GM19438 (cell line): ENCODE measurements around the gene SLC2A13.

Source experiments
- ATAC-seq: cut with Tn5 transposase; IDR thresholded peaks from one replicate; pipeline ENCODE4 v1.9.1; 2021; ENCODE audit warnings: low read depth; ENCODE audit not compliant: unreplicated experiment

SLC2A13 gene

GRCh38 chr12:40105515-40106201 is at the start of gene SLC2A13:
TSS of gene SLC2A13 (minus strand) at chr12:40106081. CDS start at chr12:40105808, 273 bp downstream.
- ATAC-seq = peak; percentile 68

DNA sequence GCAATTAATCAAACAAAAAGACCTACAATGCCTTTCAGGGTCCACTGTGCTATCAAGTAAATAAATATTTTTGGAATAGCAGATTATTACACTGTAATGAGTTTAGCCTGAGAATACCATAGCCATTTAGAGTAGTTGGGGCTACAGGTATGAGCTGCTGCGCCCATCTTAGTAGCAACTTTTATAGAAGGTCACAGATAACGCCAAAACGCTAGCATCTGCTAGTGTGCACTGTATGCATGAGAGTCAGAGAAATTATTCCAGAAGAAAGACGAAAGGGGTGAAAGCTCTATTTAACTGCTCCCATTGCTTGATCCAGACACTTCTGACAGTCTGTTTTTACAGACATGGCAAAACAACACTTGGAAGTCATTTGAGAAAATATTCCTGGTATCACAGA is 48.5 kb upstream of the SLC2A13 start:
- no peak for ATAC-seq

DNA sequence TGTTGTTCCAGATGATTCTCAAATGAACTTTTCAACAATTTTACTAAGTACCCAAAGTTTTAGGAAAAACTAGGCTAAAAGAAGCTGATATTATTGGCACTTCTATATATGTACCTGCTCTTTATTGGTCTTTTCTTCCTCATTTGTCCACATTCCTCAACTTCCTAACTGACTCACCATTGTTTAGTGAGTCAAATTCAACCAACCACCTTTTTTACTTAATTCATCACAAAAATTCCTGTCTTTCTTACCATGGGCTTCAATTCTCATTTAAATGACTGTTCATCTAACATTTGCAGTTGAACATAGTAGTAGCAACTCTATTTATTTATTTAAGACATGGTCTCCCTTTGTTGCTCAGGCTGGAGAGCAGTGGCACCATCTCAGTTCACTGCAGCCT is 47.6 kb upstream of the SLC2A13 start:
- ATAC-seq = no peak

DNA sequence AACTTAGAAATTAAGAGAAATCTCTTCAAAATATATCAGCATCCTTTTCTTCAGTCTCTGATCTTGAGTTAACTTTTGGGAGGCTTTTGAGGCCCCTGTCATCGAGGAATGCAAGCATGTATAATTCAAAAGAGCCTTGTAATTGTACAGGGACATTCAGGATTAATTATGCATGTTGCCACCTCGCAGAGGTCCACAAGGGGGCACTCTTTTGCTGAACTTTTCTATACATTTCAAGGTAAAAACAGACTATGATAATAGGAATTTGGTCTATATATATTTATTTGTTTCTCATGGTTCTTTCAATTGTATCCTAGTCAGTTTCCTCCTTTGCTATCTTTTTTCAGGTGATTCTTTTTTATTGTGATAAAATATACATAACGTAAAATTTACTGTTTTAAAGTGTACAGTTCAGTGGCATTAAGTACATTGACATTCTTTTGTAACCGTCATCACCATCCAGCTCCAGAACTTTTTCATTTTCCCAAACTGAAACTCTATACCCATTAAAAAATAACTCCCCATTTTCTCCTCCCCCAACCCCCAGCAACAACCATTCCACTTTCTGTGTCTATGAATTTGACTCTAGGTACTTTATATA is 47.0 kb upstream of the SLC2A13 start:
- no peak for ATAC-seq

DNA sequence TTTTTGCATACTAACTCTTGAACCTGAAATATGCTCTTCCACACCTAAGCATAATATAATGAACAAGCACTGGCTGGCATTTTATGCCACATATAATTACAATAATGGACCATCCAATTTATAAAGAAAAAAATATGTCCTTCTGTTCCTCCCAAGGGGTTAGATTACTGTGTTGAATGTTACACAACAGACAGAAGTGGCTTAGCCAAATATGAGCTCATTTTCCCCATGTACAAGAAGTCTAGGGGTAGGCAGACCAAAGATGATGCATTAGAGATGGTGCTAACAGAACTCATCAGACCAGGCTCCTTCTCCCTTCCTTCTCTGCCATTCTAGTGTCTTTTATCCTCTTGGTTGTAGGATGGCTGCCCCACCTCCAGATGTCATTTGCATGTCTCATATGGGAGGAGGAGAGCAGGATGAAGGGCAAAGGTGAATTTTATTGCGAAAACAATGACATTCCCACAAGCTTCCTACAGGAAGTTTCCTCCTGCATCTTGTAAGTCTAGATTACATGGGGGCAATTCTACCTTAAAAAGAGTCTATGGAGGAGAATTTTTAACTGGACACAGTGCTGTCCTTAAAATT is 43.9 kb upstream of the SLC2A13 start:
- no peak for ATAC-seq

DNA sequence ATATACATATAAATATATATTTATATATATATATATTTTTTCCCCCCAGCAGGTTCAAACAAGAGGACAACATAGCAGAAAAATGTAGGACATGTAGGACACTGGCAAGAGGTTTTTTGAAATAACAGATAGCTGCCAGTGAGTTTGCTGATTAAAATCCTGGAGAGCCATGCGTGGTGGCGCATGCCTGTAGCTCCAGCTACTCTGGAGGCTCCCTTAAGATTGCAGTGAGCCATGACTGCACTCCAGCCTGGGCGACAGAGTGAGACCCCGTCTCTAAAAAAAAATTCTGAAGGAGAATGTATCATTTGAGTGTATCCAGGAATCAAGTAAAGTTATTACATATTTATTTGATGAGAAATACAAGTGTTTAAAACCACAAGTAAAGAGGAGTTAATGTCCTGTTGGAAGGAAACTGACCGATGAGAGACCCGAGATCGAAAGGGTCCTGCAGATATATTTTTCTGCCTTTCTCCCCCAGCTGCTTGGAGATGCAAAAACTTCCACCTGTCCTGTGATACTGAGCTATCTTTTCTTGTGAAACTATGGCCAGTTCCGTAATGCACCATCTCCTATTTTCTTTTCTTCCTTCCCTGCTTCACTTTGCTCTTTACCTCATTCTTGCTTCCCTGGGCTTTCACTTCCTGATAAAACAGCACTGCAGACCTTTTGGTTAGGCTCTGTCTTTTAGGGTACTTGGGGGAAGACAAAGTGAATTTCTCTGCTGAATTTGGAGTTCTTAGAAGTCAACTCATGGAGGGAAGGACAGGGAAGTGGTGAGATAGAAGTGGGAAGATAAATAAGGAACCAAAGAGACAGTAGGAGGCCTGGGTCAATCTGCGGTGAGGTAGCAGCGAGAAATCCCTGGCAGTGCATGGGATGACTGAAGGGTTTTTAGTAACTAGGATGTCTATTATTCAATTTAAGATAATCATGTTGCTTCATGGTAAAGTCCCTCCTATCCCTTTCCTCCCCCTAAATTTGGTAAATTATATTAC is 41.2 kb upstream of the SLC2A13 start:
- ATAC-seq = no peak

DNA sequence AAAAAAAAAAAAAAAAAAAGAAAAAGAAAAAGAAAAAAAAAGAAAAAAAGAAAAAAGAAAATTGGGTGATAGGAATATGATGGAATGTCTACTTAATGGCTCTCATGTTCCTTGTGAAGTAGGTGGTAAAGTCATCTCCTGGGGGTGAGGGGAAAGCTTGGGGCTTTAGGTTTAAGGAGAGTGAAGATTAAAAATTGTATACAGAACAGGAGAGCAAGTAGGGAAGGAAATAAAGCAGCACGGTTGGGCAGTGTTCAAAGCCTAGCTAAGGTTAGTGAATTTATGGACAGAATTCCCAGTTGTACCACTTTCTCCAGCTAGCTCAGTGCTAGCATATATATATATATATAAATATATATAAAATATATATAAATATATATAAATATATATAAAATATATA is 40.0 kb upstream of the SLC2A13 start:
- no peak for ATAC-seq

DNA sequence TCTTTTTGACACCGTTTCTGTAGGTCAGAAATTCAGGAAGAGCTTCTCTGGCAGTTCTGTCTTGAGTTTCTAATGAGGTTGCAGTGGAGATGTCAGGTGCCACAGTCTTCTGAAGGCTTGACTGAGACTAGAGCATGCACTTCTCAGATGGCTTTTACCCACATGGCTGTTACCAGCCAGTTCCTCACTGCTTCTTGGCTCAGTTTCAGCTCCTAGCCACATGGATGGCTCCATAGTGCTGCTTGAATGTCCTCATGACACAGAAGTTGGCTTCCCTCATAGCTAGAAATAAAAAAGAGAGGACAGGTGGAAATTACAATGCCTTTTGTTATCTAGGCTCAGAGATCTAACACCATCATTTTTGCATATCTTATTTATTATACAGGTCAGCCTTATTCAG is 38.1 kb upstream of the SLC2A13 start:
- no peak for ATAC-seq

GRCh38 chr12:40142001-40142744 is 36.3 kb upstream of the SLC2A13 start:
- no peak for ATAC-seq

- no peak for ATAC-seq
Observed at GRCh38 chr12:40138526-40138925, 32.6 kb upstream of the SLC2A13 start.

- ATAC-seq = peak; percentile 78
Observed at GRCh38 chr12:40137252-40137651, 31.4 kb upstream of the SLC2A13 start.

GRCh38 chr12:40127408-40127807 is 21.5 kb upstream of the SLC2A13 start:
- no peak for ATAC-seq

DNA sequence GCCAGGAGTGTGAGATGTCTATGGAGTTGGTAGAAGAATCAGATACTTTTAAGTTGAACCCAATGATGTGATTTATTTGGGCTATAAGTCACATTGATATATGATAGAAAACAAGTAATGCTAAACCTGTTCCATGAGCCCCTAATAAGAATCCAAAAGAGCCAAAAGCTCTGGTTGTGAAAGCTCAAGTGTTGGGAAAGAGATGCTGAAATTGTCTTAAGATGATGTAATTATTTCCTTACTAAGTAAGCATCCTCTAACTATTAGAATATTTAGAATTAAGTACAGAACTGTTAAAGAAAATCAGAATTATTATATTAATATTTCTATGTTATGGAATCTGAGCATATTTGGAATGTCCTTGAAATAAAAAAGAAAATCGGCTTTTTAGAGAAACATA is 17.6 kb upstream of the SLC2A13 start:
- ATAC-seq = no peak

GRCh38 chr12:40122842-40123241 is 17.0 kb upstream of the SLC2A13 start:
- no peak for ATAC-seq

GRCh38 chr12:40117818-40118217 is 11.9 kb upstream of the SLC2A13 start:
- no peak for ATAC-seq

DNA sequence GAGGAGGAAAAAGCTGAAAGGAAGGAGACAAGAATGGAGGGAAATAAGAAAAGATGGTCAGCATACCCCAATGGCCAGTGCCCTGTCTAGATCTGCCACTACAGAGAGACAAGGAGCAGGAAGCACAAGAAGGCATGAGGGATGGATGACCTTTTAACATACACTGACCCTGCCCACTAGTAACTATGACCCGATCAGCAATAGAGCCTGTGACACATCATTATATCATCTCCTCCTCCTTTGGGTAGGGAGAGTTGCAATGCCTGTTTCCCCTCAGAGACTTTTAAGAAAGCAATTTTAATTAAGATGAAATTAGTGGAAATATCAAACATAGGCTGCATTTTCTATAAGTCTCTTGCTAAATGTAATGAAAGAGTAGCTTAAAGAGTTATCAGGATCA is 4.7 kb upstream of the SLC2A13 start:
- no peak for ATAC-seq

DNA sequence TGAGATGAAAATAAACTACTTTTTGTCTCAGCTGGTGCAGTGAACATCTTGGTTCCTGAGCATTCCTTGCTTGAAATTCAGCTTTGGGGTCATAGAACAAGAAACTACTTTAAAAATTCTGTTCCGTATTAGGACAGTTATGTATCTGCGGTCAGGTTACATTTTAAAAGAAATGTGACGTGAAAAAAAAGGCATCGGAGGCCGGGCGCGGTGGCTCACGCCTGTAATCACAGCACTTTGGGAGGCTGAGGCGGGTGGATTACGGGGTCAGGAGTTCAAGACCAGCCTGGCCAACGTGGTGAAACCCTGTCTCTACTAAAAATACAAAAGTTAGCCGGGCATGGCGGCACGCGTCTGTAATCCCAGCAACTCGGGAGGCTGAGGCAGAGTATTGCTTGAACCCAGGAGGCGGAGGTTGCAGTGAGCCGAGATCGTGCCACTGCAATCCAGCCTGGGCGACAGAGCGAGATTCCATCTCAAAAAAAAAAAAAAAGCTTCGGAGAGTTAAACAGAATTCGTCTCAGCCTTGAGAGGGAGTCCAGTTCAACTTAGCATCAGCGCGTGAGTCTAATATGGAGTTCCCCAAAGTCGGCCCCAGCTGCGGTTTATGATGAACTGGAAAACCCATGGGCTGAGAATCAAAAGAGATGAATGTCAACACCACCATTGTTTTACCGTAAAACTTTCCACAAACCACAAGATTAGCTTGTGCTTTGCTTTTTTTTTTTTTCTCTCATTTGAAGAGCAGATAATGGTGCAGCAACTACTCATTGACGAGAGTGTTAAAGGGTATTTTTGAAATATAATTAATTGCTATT is 2.1 kb upstream of the SLC2A13 start:
- no peak for ATAC-seq

- ATAC-seq = peak; percentile 34
Observed at GRCh38 chr12:40107098-40107802, 1.4 kb upstream of the SLC2A13 start.

DNA sequence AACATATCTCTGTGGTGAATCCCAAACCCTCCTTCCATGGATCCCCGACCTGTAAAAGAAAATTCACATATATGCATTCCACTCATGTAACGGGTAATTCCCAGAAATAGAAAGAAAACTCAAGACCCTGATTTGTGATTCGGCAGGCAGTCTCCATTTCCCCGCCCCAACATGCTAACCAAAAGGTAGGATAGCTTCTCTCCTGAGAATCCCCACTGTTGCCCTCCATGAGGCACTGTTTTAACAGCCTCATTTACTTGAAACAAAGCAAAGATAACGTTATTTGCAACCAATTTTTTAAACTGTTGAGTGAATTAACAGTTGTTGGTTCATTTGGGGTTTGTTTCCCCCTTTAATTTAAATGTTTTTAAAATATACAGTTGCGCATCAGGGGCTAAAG is 774 bp upstream of the SLC2A13 start:
- no peak for ATAC-seq
